T-helper 2 cell (primary cell): ENCODE data around the gene TOR1AIP2.

Experiments
- DNase-seq, 5 experiments: peaks; one replicate each; pipeline versions ENCODE4 v3.0.0 to v3.0.0-alpha.2; 2012 to 2022

Gene TOR1AIP2

GRCh38 chr1:179825206-179825605 lies 52.4 kb downstream of the TOR1AIP2 start:
- no peak for DNase-seq

GRCh38 chr1:179824265-179824664 lies 53.3 kb downstream of the TOR1AIP2 start:
- DNase-seq, result no peak

- no peak for DNase-seq
Observed at GRCh38 chr1:179823693-179824092, 53.9 kb downstream of the TOR1AIP2 start.

GRCh38 chr1:179822065-179822464 lies 55.5 kb downstream of the TOR1AIP2 start:
- DNase-seq, result no peak

- no peak for DNase-seq
Observed at GRCh38 chr1:179821524-179821923, 56.1 kb downstream of the TOR1AIP2 start.

GRCh38 chr1:179820226-179820970 lies 57.2 kb downstream of the TOR1AIP2 start:
- no peak for DNase-seq

GRCh38 chr1:179818743-179819173 lies 58.8 kb downstream of the TOR1AIP2 start:
- DNase-seq, result no peak

GRCh38 chr1:179818260-179818659 lies 59.3 kb downstream of the TOR1AIP2 start:
- no peak for DNase-seq

- DNase-seq, result no peak
Observed at GRCh38 chr1:179817789-179818188, 59.8 kb downstream of the TOR1AIP2 start.

- no peak for DNase-seq
Observed at GRCh38 chr1:179817056-179817455, 60.5 kb downstream of the TOR1AIP2 start.

- no peak for DNase-seq
Observed at GRCh38 chr1:179816196-179816960, 61.2 kb downstream of the TOR1AIP2 start.

- no peak for DNase-seq
Observed at GRCh38 chr1:179815641-179816040, 62.0 kb downstream of the TOR1AIP2 start.

GRCh38 chr1:179814546-179814838 lies 63.1 kb downstream of the TOR1AIP2 start:
- no peak for DNase-seq

GRCh38 chr1:179813626-179814545 lies 63.7 kb downstream of the TOR1AIP2 start:
- no peak for DNase-seq

- no peak for DNase-seq
Observed at GRCh38 chr1:179812501-179813292, 64.9 kb downstream of the TOR1AIP2 start.

GRCh38 chr1:179810367-179810715 lies 67.3 kb downstream of the TOR1AIP2 start:
- DNase-seq, result no peak

- DNase-seq, result peak; percentile 36 to 74 (median 42)
Observed at GRCh38 chr1:179809506-179810366, 67.9 kb downstream of the TOR1AIP2 start.

- no peak for DNase-seq
Observed at GRCh38 chr1:179808503-179808902, 69.1 kb downstream of the TOR1AIP2 start.

- no peak for DNase-seq
Observed at GRCh38 chr1:179807691-179808485, 69.7 kb downstream of the TOR1AIP2 start.

- DNase-seq, result no peak
Observed at GRCh38 chr1:179807291-179807690, 70.3 kb downstream of the TOR1AIP2 start.

GRCh38 chr1:179806333-179806732 lies 71.3 kb downstream of the TOR1AIP2 start:
- no peak for DNase-seq
